Left ventricle myocardium inferior (tissue), 1 donor: ENCODE results near the gene C1orf115. TPM values are rescaled to one million over a fixed set of nuclear protein-coding genes. Genes with fewer than 3 reads are reported as not detected.

Experiments
- DNase-seq: peaks from one replicate; pipeline ENCODE4 v3.0.0-alpha.2; 2020
- H3K27ac ChIP-seq: fragments of 200-600 bp; replicated peaks from 2 replicates; pipeline ENCODE4 v1.8.0; 2021
- H3K27me3 ChIP-seq: fragments of 200-600 bp; 2 replicates; pipeline ENCODE4 v1.8.0; 2021; ENCODE audit warnings: low read depth
- H3K36me3 ChIP-seq: fragments of 200-600 bp; 2 replicates; pipeline ENCODE4 v1.8.0; 2021
- H3K4me1 ChIP-seq: fragments of 200-600 bp; 2 replicates; pipeline ENCODE4 v1.8.0; 2021
- H3K4me3 ChIP-seq: fragments of 200-600 bp; 2 replicates; pipeline ENCODE4 v1.8.0; 2021; ENCODE audit warnings: mild to moderate bottlenecking, moderate library complexity
- H3K9me3 ChIP-seq: fragments of 200-600 bp; replicated peaks from 2 replicates; pipeline ENCODE4 v1.8.0; 2021
- intact Hi-C: fragments of 100-400 bp; cut with micrococcal nuclease; formaldehyde crosslinking; loops from one replicate; pipeline ENCODE4 v1.11.0; 2022
- total RNA-seq: library from RNA; stranded (reverse); fragmentation: NEBNext Ultra II Directional; extraction: Animal tissue kit (Norgen Biotek cat#: 25700); gene quantifications from one replicate; pipeline ENCODE4 v1.2.1, GENCODE V29; 2021
- TF ChIP-seq, protein P1 (sequence below): fragments of 200-600 bp; IDR thresholded peaks from 2 replicates; pipeline ENCODE4 v1.8.0; 2021; ENCODE audit warnings: antibody characterized with exemption, mild to moderate bottlenecking, borderline replicate concordance
- donor health status: DM: no; HTN: yes; CAD: no; lungs with severe emphysema.

C1orf115 gene
- total RNA-seq, 1 donor from 2014 or later: 14.2 TPM

DNA sequence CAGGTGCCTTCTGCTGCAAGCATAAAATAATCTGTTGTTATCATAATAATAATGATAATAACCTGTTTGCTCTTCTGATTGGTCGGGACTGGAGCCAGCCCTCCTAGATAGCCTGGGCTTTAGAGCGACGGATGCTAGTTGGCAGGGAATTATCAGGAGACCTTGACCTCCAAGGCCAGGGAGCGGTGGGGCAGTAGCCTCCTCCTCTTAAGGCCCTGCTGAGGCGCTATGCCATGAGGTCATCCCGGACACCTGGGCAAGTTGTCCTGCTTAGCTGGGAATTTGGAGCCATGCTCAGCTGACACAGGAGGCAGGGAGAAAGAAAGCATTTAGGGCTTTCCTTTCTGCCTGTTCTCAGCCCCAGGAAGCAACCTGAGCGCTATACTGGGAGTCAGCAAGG, 15.6 kb downstream of the C1orf115 start:
- Histone ChIP-seq H3K4me1 (peaks cover 64% of the 10 kb centered on the region), H3K36me3 (no peaks in the 10 kb centered on the region), H3K27ac (no peak overlapping the region), H3K4me3 (no peak overlapping the region), H3K27me3 (no peaks in the 10 kb centered on the region), H3K9me3 (no peaks in the 10 kb centered on the region)
- no peak for DNase-seq
- TF ChIP-seq, protein P1, sequence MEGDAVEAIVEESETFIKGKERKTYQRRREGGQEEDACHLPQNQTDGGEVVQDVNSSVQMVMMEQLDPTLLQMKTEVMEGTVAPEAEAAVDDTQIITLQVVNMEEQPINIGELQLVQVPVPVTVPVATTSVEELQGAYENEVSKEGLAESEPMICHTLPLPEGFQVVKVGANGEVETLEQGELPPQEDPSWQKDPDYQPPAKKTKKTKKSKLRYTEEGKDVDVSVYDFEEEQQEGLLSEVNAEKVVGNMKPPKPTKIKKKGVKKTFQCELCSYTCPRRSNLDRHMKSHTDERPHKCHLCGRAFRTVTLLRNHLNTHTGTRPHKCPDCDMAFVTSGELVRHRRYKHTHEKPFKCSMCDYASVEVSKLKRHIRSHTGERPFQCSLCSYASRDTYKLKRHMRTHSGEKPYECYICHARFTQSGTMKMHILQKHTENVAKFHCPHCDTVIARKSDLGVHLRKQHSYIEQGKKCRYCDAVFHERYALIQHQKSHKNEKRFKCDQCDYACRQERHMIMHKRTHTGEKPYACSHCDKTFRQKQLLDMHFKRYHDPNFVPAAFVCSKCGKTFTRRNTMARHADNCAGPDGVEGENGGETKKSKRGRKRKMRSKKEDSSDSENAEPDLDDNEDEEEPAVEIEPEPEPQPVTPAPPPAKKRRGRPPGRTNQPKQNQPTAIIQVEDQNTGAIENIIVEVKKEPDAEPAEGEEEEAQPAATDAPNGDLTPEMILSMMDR: no peak
- intact Hi-C loops: no loop called here

DNA sequence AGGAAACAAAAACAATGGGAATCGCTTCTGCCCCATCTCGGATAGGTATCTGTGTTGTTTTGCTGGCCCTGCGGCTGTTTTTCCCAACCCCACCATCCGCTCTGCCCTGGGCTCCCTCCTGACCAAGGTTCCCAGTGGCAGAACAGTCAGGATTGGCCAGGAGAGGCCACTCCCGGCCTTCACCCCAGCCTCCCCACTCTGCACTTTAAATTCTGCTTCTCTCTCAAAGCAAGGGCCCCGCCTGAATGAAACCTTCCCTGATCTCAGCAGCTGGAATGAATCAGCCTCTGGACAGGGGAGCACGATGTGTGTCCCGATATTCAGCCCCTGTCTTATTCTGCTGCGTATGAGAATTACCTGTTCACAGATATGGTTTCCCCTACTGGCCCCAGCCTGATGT, 16.3 kb downstream of the C1orf115 start:
- no peaks in the 10 kb centered on the region for H3K36me3 ChIP-seq
- intact Hi-C loops: no loop called here
- TF ChIP-seq, protein P1: no peak
- peaks cover 64% of the 10 kb centered on the region for H3K4me1 ChIP-seq
- no peaks in the 10 kb centered on the region for H3K9me3 ChIP-seq
- H3K27ac ChIP-seq: no peak overlapping the region
- no peaks in the 10 kb centered on the region for H3K27me3 ChIP-seq
- no peak for DNase-seq
- H3K4me3 ChIP-seq: no peak overlapping the region

- no peaks in the 10 kb centered on the region for H3K27me3 ChIP-seq
Observed at GRCh38 chr1:220707160-220707559, 17.0 kb downstream of the C1orf115 start.

GRCh38 chr1:220708244-220708643, 18.1 kb downstream of the C1orf115 start:
- no peak overlapping the region for H3K27ac ChIP-seq
- TF ChIP-seq, protein P1: no peak
- no peak for DNase-seq
- H3K4me1 ChIP-seq: peaks cover 48% of the 10 kb centered on the region
- H3K9me3 ChIP-seq: no peaks in the 10 kb centered on the region
- H3K36me3 ChIP-seq: no peaks in the 10 kb centered on the region
- intact Hi-C loops: no loop called here
- no peak overlapping the region for H3K4me3 ChIP-seq
- H3K27me3 ChIP-seq: no peaks in the 10 kb centered on the region

More at GRCh38 chr1:220707160-220707559, 17.0 kb downstream of the C1orf115 start:
- Histone ChIP-seq H3K36me3 (no peaks in the 10 kb centered on the region), H3K4me3 (no peak overlapping the region), H3K4me1 (peaks cover 59% of the 10 kb centered on the region), H3K9me3 (no peaks in the 10 kb centered on the region), H3K27ac (no peak overlapping the region)
- TF ChIP-seq, protein P1: no peak
- DNase-seq: no peak
- intact Hi-C loops: no loop called here

- intact Hi-C loops: no loop called here
- no peak overlapping the region for H3K4me3 ChIP-seq
- TF ChIP-seq, protein P1: no peak
- H3K36me3 ChIP-seq: no peaks in the 10 kb centered on the region
- H3K4me1 ChIP-seq: peaks cover 43% of the 10 kb centered on the region
- no peaks in the 10 kb centered on the region for H3K27me3 ChIP-seq
- no peaks in the 10 kb centered on the region for H3K9me3 ChIP-seq
- no peak overlapping the region for H3K27ac ChIP-seq
- no peak for DNase-seq
Observed at GRCh38 chr1:220708936-220709801, 19.0 kb downstream of the C1orf115 start.
